GM12891 (cell line): ENCODE measurements around the gene CGAS.

ENCODE experiments used
- POLR2A ChIP-seq: IDR thresholded peaks from 2 replicates; pipeline ENCODE4 v1.6.1; 2011; ENCODE audit warnings: low read depth, low read length, control low read depth
- POLR2AphosphoS5 ChIP-seq: IDR thresholded peaks from 2 replicates; pipeline ENCODE4 v1.6.1; 2011; ENCODE audit warnings: low read depth, low read length, control low read depth
- POU2F2 ChIP-seq: IDR thresholded peaks from 2 replicates; pipeline ENCODE4 v1.6.1; 2011; ENCODE audit warnings: low read depth, mild to moderate bottlenecking, control low read depth, low read length, moderate library complexity
- SPI1 ChIP-seq: IDR thresholded peaks from 2 replicates; pipeline ENCODE4 v1.6.1; 2011; ENCODE audit warnings: low read depth, low read length, control low read depth
- TAF1 ChIP-seq: IDR thresholded peaks from 2 replicates; pipeline ENCODE4 v1.6.1; 2011; ENCODE audit warnings: low read depth, low read length, control low read depth

- TF ChIP-seq POLR2A (no peak), SPI1 (no peak), TAF1 (no peak), POLR2AphosphoS5 (no peak), POU2F2 (no peak)
Observed at GRCh38 chr6:73460056-73460455, 8.0 kb upstream of the CGAS start.
